HL-60 (cell line): ENCODE results near the gene APPL2.

Experiments used
- DNase-seq, 2 experiments: peaks; one replicate each; pipeline ENCODE4 v3.0.0-alpha.2; 2010 to 2020; ENCODE audit warnings: low read depth in 1 of 2, low spot score in 1 of 2
- H3K27ac ChIP-seq: fragments of 250-450 bp; sonication (Bioruptor Pico); replicated peaks from 2 replicates; pipeline ENCODE4 v1.5.1; 2020; ENCODE audit warnings: mild to moderate bottlenecking, moderate library complexity
- H3K27me3 ChIP-seq: fragments of 250-450 bp; sonication (Bioruptor Pico); 2 replicates; pipeline ENCODE4 v1.5.1; 2021; ENCODE audit warnings: mild to moderate bottlenecking, moderate library complexity; ENCODE audit not compliant: insufficient read depth, poor library complexity, severe bottlenecking
- H3K4me3 ChIP-seq: replicated peaks from 2 replicates; pipeline ENCODE4 v1.5.1; 2011; ENCODE audit warnings: mild to moderate bottlenecking, control low read depth, low read length; ENCODE audit not compliant: insufficient read depth
- CTCF ChIP-seq: IDR thresholded peaks from one replicate; pipeline ENCODE4 v1.5.1; 2011; ENCODE audit warnings: low read length, control low read depth, inconsistent platforms; ENCODE audit not compliant: insufficient read depth
- GABPA ChIP-seq: IDR thresholded peaks from 2 replicates; pipeline ENCODE4 v1.6.1; 2012; ENCODE audit warnings: low read depth
- POLR2AphosphoS5 ChIP-seq: IDR thresholded peaks from 2 replicates; pipeline ENCODE4 v1.6.1; 2012; ENCODE audit warnings: low read depth
- REST ChIP-seq: IDR thresholded peaks from 2 replicates; pipeline ENCODE4 v1.6.1; 2012; ENCODE audit warnings: low read depth; ENCODE audit not compliant: insufficient replicate concordance
- SPI1 ChIP-seq: IDR thresholded peaks from 2 replicates; pipeline ENCODE4 v1.6.1; 2012; ENCODE audit warnings: low read depth, mild to moderate bottlenecking, borderline replicate concordance

The APPL2 gene

DNA sequence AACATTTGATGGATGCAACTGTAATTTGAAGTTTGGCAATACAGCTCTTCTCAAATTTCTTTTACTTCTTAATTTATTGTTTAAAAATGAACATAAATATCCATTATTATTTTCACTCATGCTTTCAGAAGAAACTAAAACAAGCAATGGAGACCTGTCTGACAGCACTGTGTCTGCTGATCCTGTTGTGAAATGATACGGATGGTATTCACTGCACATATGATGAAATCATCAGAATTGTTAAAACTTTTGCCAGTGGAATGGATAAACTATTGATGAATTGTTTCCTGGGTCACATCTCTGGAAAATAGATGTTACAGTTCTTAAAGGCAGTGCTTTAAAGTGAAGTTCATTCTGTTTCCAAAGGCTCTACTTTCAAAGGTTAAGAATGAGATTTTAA lies 69.2 kb downstream of the APPL2 start:
- TF ChIP-seq SPI1 (no peak), POLR2AphosphoS5 (no peak), CTCF (no peak), GABPA (no peak), REST (no peak)
- no peak overlapping the region for H3K27ac ChIP-seq
- no peak overlapping the region for H3K4me3 ChIP-seq
- no peaks in the 10 kb centered on the region for H3K27me3 ChIP-seq
- DNase-seq = no peak

DNA sequence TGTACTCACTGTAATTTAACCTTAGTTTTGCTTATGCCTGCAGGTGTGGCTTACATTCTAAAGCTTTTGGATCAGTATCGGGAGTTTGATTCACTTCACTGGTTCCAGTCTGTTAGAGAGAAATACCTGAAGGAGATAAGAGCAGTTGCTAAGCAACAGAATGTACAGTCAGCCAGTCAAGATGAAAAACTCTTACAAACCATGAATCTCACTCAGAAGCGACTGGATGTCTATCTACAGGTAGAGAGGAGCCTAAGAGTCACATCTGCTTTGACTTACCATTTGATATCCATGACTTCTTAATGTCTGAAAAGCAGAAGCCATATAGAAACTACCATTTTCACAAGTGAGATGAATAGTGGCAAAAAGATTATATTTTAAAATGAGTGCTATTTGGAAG lies 71.9 kb downstream of the APPL2 start:
- TF ChIP-seq SPI1 (no peak), REST (no peak), CTCF (no peak), GABPA (no peak), POLR2AphosphoS5 (no peak)
- Histone ChIP-seq H3K27ac (no peak overlapping the region), H3K27me3 (no peaks in the 10 kb centered on the region), H3K4me3 (no peak overlapping the region)
- no peak for DNase-seq

GRCh38 chr12:105162174-105162573 lies 73.8 kb downstream of the APPL2 start:
- no peaks in the 10 kb centered on the region for H3K27me3 ChIP-seq
- no peak overlapping the region for H3K4me3 ChIP-seq
- DNase-seq = no peak
- no peak for TF ChIP-seq POLR2AphosphoS5
- H3K27ac ChIP-seq = no peak overlapping the region

DNA sequence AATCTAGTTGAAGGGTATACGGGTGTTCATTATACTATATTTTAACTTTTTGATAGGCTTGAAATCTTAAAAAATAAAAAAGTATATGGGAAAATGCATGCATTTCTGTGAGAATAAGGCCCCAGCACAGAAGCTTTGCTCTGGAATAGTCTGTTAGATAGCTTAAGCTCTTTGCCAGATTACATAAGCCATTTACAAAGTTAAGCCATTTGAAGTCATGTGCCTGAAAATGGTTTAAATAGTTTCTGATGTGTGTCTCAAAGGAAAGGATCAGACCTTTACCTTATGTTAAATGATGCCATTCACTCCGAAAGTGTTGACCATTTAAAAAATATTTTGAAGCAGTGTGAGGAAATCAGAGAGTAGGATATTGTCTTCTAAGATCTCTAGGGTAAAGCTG lies 77.1 kb downstream of the APPL2 start:
- no peak for TF ChIP-seq POLR2AphosphoS5
- TF ChIP-seq CTCF = no peak
- TF ChIP-seq SPI1 = no peak
- no peak for TF ChIP-seq REST
- TF ChIP-seq GABPA = no peak
- H3K4me3 ChIP-seq = no peak overlapping the region
- no peak for DNase-seq
- H3K27me3 ChIP-seq = no peaks in the 10 kb centered on the region
- H3K27ac ChIP-seq = no peak overlapping the region
